Nephron (organoid): ENCODE results near the gene BPIFB3.
A peak's percentile ranks its signal among the peaks of the same experiment; 100 is the strongest.

ENCODE experiments used
- H3K27ac Mint-ChIP-seq, 3 experiments: 2 replicates each; pipeline ENCODE4 v1.8.0; 2020; ENCODE audit warnings: mixed read lengths in 3 of 3, mild to moderate bottlenecking in 2 of 3, moderate library complexity in 1 of 3
- H3K27me3 Mint-ChIP-seq: 2 replicates; pipeline ENCODE4 v1.8.0; 2021; ENCODE audit warnings: low read depth, mild to moderate bottlenecking, moderate library complexity, mixed read lengths
- H3K36me3 Mint-ChIP-seq: 2 replicates; pipeline ENCODE4 v1.8.0; 2020; ENCODE audit warnings: low read depth, mixed read lengths
- H3K4me1 Mint-ChIP-seq: 2 replicates; pipeline ENCODE4 v1.8.0; 2020; ENCODE audit warnings: mixed read lengths
- H3K4me3 Mint-ChIP-seq, 3 experiments: 2 replicates each; pipeline ENCODE4 v1.8.0; 2020; ENCODE audit warnings: mild to moderate bottlenecking in 3 of 3, mixed read lengths in 3 of 3, moderate library complexity in 2 of 3
- H3K9me3 Mint-ChIP-seq: 2 replicates; pipeline ENCODE4 v1.8.0; 2020; ENCODE audit warnings: mixed read lengths
- CTCF ChIP-seq, 3 experiments: fragments of 200-600 bp; sonication (generic); IDR thresholded peaks; one replicate each; pipeline ENCODE4 v1.5.0; 2021; ENCODE audit warnings: antibody characterized with exemption in 3 of 3; ENCODE audit not compliant: unreplicated experiment in 3 of 3

BPIFB3 gene

DNA sequence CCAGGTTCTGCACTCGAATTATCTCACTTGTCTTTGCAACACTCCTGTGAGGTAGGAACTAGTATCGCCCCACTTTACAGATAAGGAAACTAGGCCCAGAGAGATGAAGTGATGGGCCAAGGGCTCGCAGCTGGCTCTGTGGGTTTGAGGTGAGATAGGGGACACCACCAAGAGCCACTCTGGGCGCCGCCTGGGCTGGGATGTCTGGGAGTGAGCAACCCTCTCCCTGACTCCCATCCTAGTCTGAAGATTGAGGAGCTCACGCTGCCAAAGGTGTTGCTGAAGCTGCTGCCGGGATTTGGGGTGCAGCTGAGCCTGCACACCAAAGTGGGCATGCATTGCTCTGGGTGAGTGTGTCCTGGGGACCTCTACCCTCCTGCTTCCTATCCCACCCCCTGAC is 5.4 kb downstream of the BPIFB3 start:
- H3K4me1 Mint-ChIP-seq: peaks cover 24% of the 10 kb centered on the region
- H3K4me3 Mint-ChIP-seq: no peak overlapping the region
- H3K36me3 Mint-ChIP-seq: no peaks in the 10 kb centered on the region
- H3K27ac Mint-ChIP-seq: no peak overlapping the region
- no peak for TF ChIP-seq CTCF (IDR thresholded peaks at IDR 0.05; ENCODE audit: unreplicated experiment in 3 of 3)
- no peaks in the 10 kb centered on the region for H3K9me3 Mint-ChIP-seq
- H3K27me3 Mint-ChIP-seq: peaks cover 29% of the 10 kb centered on the region

DNA sequence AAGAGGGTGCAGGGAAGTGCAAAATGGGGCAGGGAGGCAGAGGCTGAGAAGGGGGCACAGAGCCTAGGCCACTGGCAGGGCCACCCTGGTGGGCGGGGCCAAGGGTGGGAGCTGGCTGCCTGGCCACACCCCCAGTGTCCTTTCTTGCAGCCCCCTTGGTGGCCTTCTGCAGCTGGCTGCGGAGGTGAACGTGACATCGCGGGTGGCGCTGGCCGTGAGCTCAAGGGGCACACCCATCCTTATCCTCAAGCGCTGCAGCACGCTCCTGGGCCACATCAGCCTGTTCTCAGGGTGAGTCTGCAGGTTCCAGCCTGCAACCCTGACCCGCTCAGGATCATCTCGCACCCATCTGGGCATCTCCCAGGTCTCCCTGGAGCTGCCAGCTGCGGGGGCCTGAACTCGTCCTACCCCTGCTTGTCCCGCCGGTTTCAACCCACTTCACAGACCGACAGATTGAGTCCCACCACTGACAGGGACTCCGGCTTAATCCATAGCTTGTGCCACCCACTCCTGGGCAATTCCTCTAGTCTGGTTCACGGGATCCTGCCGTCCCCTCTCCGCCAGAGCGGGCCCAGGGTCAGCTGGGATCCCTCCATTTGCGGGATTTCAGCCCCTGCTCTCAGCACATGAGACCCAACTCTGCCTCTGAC is 6.2 kb downstream of the BPIFB3 start:
- no peak for TF ChIP-seq CTCF (IDR thresholded peaks at IDR 0.05; ENCODE audit: unreplicated experiment in 3 of 3)
- Mint-ChIP-seq H3K27me3 (peaks cover 24% of the 10 kb centered on the region), H3K9me3 (no peaks in the 10 kb centered on the region), H3K4me3 (no peak overlapping the region), H3K27ac (no peak overlapping the region), H3K4me1 (peaks cover 24% of the 10 kb centered on the region), H3K36me3 (no peaks in the 10 kb centered on the region)

GRCh38 chr20:33061658-33062028 is 7.9 kb downstream of the BPIFB3 start:
- H3K4me3 Mint-ChIP-seq: no peak overlapping the region
- H3K27me3 Mint-ChIP-seq: peaks cover 16% of the 10 kb centered on the region
- no peaks in the 10 kb centered on the region for H3K36me3 Mint-ChIP-seq
- H3K27ac Mint-ChIP-seq: no peak overlapping the region
- peaks cover 19% of the 10 kb centered on the region for H3K4me1 Mint-ChIP-seq
- H3K9me3 Mint-ChIP-seq: no peaks in the 10 kb centered on the region
- TF ChIP-seq CTCF (IDR thresholded peaks at IDR 0.05; ENCODE audit: unreplicated experiment in 3 of 3): no peak

DNA sequence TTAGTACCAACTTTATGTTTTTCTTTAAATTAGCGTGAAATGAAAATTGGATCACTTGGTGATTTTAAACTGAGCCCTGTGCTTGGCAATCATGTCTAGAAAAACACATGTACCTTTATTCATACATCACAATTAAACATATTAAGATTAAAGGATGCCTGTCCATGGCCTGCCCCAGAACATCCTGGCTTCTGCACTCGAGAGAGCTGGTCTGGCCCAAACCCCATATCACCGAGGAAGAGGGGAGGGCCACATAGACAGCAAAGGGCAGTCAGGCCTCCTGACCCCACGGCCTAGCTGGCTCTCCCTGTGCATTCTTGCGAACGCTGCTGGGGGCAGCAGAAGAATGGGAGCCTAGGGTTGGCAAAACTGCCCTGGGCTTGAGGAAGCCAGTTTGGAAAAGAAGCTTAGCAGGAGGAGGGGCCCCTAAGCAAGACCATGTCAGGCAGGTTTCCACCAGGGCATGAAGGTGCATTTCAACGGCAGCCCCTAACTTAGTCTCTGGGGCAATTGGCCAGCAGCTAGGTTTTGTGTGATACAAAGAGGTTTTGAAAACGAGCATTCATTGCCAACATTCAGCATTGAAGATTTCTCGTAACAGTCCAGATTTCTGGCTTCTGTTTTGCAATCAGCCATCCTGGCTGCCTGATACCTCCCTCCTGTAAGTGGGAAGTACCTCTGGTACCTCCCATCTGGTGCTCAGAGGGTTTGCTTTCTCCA is 8.6 kb downstream of the BPIFB3 start:
- peaks cover 16% of the 10 kb centered on the region for H3K27me3 Mint-ChIP-seq
- no peak overlapping the region for H3K4me3 Mint-ChIP-seq
- H3K9me3 Mint-ChIP-seq: no peaks in the 10 kb centered on the region
- peaks cover 19% of the 10 kb centered on the region for H3K4me1 Mint-ChIP-seq
- TF ChIP-seq CTCF (IDR thresholded peaks at IDR 0.05; ENCODE audit: unreplicated experiment in 3 of 3): no peak
- peak overlapping the region in 1 of 3 experiments; percentile 29 for H3K27ac Mint-ChIP-seq
- no peaks in the 10 kb centered on the region for H3K36me3 Mint-ChIP-seq

GRCh38 chr20:33062825-33063149 is 9.1 kb downstream of the BPIFB3 start:
- Mint-ChIP-seq H3K27ac (no peak overlapping the region), H3K4me1 (peaks cover 19% of the 10 kb centered on the region), H3K9me3 (no peaks in the 10 kb centered on the region), H3K27me3 (peaks cover 16% of the 10 kb centered on the region), H3K4me3 (no peak overlapping the region), H3K36me3 (no peaks in the 10 kb centered on the region)
- no peak for TF ChIP-seq CTCF (IDR thresholded peaks at IDR 0.05; ENCODE audit: unreplicated experiment in 3 of 3)

DNA sequence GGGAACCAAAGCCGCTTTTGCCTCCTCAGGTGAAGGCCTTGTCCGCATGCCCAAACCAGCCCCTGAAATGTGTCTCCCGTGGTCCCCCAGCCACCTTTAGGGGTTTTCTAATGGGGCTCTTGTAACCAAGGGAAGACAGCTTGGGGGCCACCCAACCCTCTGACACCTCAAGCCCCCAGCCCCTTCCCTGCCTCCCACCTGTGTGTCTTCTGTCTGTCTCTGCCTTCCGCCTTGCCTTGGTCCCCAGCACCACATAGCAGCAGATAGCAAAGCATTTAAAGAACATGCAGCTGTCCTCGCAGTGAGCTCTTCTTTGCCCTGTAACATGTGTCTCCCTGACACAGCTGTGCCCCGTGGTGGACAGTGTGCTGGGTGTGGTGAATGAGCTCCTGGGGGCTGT is 9.6 kb downstream of the BPIFB3 start:
- TF ChIP-seq CTCF (IDR thresholded peaks at IDR 0.05; ENCODE audit: unreplicated experiment in 3 of 3): no peak
- Mint-ChIP-seq H3K4me1 (peaks cover 19% of the 10 kb centered on the region), H3K27me3 (peaks cover 16% of the 10 kb centered on the region), H3K9me3 (no peaks in the 10 kb centered on the region), H3K4me3 (no peak overlapping the region), H3K36me3 (no peaks in the 10 kb centered on the region), H3K27ac (no peak overlapping the region)
